ENCODE results near the gene GBF1. TPM values are rescaled to one million over a fixed set of nuclear protein-coding genes. Genes with fewer than 3 reads are reported as not detected.
A peak's percentile ranks its signal among the peaks of the same experiment; 100 is the strongest.

The GBF1 gene
- total RNA-seq, 1 donor from 2014 or later, result 41.4 TPM

DNA sequence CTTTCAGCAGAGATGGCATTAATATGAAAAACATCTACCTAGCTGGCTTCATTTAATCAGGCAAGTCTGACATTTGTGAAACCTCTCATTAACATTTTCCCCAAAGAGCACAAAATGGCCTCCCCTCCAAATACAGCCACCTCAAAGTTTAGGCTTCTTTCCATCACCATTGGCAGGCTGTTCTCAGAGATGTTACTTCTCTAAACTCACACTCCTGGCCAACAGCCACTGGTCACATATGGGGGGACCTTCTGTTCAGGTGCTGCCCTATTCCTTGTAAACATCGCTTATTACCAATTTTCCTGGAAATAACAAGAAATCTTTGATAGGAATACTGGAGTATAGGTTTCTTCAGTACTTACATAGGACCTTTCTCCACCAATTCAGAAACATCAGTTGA lies 69.5 kb downstream of the GBF1 start:
- no peak for ATAC-seq (ENCODE audit: poor library complexity)
- intact Hi-C loops (cut with DNase I), result no loop called here
- DNase-seq, result no peak

DNA sequence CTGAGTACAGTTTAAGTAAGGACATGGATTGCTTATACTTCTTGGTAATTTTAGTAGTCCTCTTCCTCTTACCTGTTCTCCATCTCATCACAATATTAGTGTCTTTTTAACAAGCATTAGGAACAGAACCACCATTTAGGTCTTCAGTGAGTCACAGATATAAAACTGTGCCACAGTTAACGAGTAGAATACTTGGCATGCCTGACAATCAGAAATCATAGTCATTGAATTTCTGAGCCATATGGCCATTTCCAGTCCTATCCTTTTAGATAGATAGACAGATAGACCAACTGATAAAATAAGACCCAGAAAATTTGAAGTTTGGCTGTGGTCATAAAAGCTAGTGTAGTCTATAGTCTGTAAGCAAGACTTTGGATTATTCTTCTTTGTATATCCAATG lies 71.1 kb downstream of the GBF1 start:
- intact Hi-C loops (cut with DNase I), result no loop called here
- no peak for DNase-seq
- no peak for ATAC-seq (ENCODE audit: poor library complexity)

DNA sequence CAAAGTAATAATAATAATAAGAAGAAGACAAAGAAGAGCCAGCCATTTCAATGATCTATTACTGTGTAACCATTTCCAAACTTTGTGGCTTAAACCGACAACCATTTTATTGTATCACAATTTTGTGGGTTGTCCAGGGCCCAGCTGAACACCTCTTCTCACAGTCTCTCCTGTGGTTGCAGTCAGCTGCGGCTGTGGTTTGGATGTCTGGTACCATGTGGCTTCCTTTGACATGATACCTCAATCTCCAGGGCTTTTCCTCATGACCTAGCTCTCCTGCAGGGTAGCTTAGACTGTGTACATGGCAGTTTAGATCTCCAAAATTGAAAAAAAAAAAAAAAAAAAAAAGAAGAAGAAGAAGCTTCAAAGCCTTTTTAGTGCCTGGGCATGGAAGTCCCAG lies 77.6 kb downstream of the GBF1 start:
- ATAC-seq (ENCODE audit: poor library complexity), result no peak
- no peak for DNase-seq
- intact Hi-C loops (cut with DNase I), result no loop called here

GRCh38 chr10:102324061-102324460 lies 78.7 kb downstream of the GBF1 start:
- DNase-seq, result no peak
- intact Hi-C loops (cut with DNase I), result no loop called here

DNA sequence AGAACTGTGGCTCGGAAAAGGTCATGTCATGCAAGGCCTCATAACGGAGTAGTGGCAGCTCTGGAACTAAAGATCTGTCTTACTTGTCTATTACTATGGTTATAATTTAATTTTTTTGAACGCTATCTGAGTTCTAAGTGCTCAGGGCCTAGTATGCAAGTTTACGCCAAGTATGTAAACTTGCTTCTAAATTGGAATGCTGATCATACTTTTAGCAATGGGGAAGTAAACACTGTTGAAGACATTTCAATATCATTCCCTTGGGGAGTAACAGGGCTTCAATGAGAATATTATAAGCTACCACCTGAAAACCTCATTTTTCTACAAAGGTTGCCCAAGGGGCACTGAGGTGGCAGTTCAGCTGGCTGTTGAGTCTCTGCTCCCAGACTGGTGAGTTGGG lies 80.7 kb downstream of the GBF1 start:
- no peak for ATAC-seq (ENCODE audit: poor library complexity)
- no peak for DNase-seq
- intact Hi-C loops (cut with DNase I), result no loop called here

More at GRCh38 chr10:102324061-102324460, 78.7 kb downstream of the GBF1 start:
- no peak for ATAC-seq (ENCODE audit: poor library complexity)

DNA sequence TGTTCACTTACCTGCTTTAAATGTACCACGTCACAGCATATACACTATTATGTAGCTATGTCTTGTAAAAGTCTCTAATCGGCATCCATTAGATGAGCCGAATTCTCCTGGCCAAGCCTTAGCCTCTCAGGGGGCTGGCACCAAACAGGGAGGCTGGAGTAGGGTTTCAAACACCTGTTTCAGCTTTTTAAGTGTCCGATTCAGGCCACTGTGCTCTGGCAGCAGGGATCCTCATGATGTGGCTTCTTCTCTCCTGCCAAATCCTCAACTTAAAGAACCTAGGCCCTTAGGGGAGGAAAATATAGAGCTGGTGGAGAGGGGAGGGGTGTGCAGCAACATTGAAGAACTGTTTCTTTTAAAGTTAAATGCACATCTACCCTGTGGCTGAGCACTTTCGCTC lies 81.7 kb downstream of the GBF1 start:
- DNase-seq (no peak), ATAC-seq (ENCODE audit: poor library complexity) (peak; percentile 7)
- intact Hi-C loops (cut with DNase I), result no loop called here

DNA sequence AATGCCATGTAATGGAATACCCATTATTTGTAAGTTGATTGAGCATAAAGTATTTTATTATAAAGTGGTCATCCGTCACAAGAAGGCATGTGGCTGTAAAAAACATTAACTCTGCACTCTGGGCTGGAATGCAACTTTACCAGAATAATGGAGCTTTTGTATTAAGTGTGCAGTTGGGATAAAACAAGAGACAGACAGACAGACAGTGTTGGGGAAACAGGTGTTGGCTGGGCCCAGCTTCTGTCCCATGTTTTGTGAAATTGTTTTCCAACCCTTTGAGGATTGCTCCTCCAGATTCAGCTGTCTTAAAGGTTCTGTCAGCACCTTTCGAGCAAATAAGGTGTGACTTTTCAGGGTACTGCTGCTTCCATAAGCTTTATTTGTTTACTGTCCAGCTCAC lies 82.3 kb downstream of the GBF1 start:
- ATAC-seq (ENCODE audit: poor library complexity), result no peak
- intact Hi-C loops (cut with DNase I), result no loop called here
- no peak for DNase-seq

GRCh38 chr10:102332772-102333171 lies 87.4 kb downstream of the GBF1 start:
- ATAC-seq (ENCODE audit: poor library complexity) (no peak), DNase-seq (no peak)
- intact Hi-C loops (cut with DNase I), result no loop called here

- intact Hi-C loops (cut with DNase I), result no loop called here
- peak; percentile 88 for ATAC-seq (ENCODE audit: poor library complexity)
- peak; percentile 65 for DNase-seq
Observed at GRCh38 chr10:102334101-102334500, 88.8 kb downstream of the GBF1 start.

DNA sequence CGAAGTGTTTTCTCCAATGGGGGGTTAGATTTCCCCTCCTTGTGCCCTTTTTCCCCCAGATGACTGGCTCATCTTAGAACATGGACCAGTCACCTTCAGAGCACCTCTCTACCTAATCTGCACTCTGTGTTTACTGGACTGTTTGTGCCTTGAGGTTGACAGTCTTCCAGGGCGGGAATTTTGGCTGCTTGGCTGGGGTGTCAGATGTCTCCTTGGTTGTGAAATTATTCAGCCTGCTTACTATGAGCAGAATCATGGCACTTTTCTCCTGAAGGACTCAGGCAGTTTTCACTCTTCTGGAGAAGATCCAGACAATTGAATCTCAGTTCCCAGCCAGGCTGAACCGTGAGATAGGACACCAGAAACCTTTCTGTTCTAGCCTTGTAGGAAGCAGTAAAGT lies 89.9 kb downstream of the GBF1 start:
- DNase-seq, result peak; percentile 76
- intact Hi-C loops (cut with DNase I), result no loop called here
- peak; percentile 86 for ATAC-seq (ENCODE audit: poor library complexity)

DNA sequence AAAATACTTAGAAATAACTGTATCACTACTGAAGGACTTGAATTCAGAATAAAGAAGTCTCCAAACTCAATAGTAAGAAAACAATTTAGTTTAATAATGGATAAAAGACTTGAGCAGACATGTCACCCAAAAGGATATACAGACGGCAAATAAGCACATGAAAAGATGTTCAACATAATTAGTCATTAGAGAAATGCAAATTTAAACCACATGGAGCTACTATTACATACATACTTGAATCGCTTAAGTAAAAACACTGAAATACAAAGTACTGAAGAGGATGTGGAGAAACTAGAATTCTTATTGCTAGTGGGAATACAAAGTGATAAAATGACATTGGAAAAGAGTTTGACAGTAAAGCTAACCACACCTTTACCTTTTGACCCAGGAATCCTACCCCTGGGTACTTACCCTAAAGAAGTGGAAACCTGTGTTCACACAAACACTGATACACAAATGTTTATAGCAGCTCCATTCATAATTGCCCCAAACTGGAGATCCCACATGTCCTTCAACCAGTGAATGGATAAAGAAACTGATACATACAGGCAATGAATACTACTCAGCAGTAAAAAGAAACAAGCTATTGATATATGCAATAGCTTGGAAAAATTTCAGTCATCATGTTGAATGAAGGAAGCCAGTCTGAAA lies 95.8 kb downstream of the GBF1 start:
- no peak for DNase-seq
- intact Hi-C loops (cut with DNase I), result no loop called here

GRCh38 chr10:102342458-102342857 lies 97.1 kb downstream of the GBF1 start:
- DNase-seq, result no peak
- intact Hi-C loops (cut with DNase I), result no loop called here
- no peak for ATAC-seq (ENCODE audit: poor library complexity)

More for the DNA sequence above, 95.8 kb downstream of the GBF1 start:
- ATAC-seq (ENCODE audit: poor library complexity), result no peak

DNA sequence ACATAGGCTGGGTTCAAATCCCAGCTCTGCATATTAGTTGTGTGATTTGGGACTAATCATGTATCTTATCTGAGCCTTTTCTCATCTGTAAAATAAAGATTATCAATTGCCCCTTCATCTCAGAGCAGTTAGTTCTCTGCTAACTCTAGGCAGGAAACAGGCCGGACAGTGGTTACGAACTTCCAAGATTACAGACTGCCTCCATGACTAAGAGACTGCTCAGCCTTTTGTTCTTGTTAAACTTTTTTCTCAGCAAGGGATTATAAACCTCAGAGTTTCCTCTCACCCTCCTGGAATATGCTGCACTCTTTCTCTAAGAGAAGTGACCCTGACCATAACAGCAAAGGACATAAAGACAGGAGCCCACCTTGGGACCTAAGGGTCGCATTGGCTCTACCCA lies 97.6 kb downstream of the GBF1 start:
- no peak for DNase-seq
- intact Hi-C loops (cut with DNase I), result no loop called here
- ATAC-seq (ENCODE audit: poor library complexity), result no peak

- ATAC-seq (ENCODE audit: poor library complexity) (no peak), DNase-seq (no peak)
- intact Hi-C loops (cut with DNase I), result no loop called here
Observed at GRCh38 chr10:102344067-102344466, 98.7 kb downstream of the GBF1 start.

DNA sequence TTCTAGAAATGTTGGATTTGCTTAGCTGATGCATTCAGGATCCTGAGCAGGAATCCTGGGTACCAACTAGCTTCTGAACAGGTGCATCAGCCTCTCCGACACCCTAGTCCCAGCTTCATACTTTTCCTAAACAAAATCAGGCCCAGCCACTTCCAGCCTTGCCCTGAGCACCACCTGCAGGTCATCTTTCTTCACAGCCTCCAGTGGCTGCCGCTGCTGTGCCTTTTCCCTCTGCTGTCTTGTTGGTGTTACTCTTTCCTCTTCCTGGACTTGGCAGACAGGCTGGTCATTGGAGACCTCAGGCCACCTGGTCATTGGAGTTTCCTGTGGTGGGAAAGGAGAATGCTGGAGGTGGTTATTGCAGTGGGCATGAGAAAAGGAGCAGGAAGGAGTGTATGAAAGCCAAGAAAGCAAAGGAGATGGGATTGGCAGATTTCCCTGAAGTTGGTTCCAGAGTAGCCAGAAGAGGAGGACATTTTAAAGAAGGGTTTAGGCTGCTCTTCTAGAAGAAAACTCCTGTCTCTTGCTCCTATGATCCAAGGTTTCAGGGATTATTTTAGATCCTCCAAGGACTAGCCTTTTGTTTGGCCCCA lies 102.0 kb downstream of the GBF1 start:
- DNase-seq (peak; percentile 54), ATAC-seq (ENCODE audit: poor library complexity) (peak; percentile 80)
- intact Hi-C loops (cut with DNase I), result no loop called here

DNA sequence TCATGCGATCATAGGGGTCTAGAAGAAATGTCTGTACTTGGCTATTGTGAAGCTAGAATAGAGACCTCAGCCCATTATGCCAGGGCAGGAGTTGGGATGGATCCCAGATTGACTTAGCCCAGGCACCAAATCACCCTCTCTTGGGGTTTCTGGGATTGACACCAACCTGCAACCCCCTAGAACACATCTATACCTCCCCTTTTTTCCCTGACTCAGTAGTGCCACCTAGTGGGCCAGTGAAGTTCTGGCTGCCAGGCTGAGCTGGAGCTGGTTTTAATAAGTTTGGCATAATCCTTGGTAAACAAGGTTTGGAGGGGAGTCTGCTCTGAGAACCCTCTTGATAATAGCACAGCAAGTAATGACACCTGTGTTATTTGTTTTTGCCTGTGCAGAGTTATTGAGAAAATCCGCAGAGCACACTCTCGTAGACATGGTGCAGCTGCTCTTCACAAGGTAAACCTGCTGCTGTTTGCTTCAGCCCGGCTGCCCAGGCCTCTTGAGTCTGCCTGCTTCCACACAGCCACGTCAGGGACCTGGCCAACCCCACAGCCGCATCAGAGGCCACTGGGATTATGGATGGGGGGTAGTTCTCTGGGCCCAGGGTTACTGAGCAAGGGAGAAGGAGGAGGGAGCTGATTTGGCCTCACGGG lies 106.9 kb downstream of the GBF1 start:
- ATAC-seq (ENCODE audit: poor library complexity), result peak; percentile 60
- intact Hi-C loops (cut with DNase I), result loop anchor here (5.0 kb wide), 1 partner anchor 185 kb away; no protein-coding TSS in a partner anchor
- peak; percentile 48 for DNase-seq

GRCh38 chr10:102354451-102354850 lies 109.1 kb downstream of the GBF1 start:
- DNase-seq (no peak), ATAC-seq (ENCODE audit: poor library complexity) (no peak)
- intact Hi-C loops (cut with DNase I), result loop anchor here (5.0 kb wide), 1 partner anchor 187 kb away; no protein-coding TSS in a partner anchor

GRCh38 chr10:102358712-102359382 lies 113.5 kb downstream of the GBF1 start:
- DNase-seq (no peak), ATAC-seq (ENCODE audit: poor library complexity) (no peak)
- intact Hi-C loops (cut with DNase I), result no loop called here

DNA sequence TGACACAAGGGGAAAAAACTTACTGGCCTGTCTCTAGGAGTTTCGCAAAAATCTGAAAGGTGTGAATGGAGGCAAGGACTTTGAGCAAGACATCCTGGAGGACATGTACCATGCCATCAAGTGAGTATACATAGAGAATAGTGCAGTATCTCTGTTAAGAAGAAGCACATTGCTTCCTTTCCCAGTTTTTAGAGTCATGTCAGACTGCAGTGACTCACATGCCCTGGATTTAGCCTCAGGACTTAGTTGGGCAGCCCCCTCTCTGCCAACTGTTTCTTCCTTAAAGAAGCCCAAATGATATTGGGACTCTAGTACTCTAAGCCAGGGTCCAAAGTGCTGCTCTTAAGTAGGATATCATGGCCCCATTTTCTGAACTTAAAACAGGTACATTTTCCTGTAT lies 122.1 kb downstream of the GBF1 start:
- no peak for ATAC-seq (ENCODE audit: poor library complexity)

DNA sequence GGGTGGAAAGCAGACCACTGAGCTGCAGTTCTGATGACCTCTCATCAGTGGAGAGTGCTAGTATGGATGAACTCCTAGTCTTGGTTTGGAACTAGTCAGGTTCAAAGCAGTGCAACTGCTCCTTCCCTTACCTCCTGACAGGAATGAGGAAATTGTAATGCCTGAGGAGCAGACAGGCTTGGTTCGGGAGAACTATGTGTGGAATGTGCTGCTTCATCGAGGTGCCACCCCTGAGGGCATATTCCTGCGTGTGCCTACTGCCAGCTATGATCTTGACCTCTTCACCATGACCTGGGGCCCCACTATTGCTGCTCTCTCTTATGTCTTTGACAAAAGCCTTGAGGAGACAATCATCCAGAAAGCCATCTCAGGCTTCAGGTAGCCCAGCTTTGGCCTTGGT lies 122.7 kb downstream of the GBF1 start:
- intact Hi-C loops (cut with DNase I), result no loop called here
- DNase-seq, result no peak
- ATAC-seq (ENCODE audit: poor library complexity), result no peak

More for the DNA sequence above, 122.1 kb downstream of the GBF1 start:
- DNase-seq, result no peak
- intact Hi-C loops (cut with DNase I), result no loop called here

All from Right ventricle myocardium superior (tissue), 1 donor.